HepG2 (cell line): ENCODE measurements around the gene RAB3A.

Experiments
- EED ChIP-seq: sonication (generic); formaldehyde crosslinking; IDR thresholded peaks from 2 replicates; pipeline ENCODE4 v1.5.0; 2020; ENCODE audit warnings: mild to moderate bottlenecking, missing genetic modification reagents
- ERF ChIP-seq: IDR thresholded peaks from 2 replicates; pipeline ENCODE4 v1.6.1; 2018; ENCODE audit warnings: missing biosample characterization, missing genetic modification reagents
- MTA3 ChIP-seq: sonication (generic); formaldehyde crosslinking; IDR thresholded peaks from 2 replicates; pipeline ENCODE4 v1.4.0; 2020; ENCODE audit warnings: missing genetic modification reagents
- RFX5 ChIP-seq: IDR thresholded peaks from 2 replicates; pipeline ENCODE4 v1.6.1; 2011; ENCODE audit warnings: low read depth, low read length, improper control_type of control experiment
- ZBTB7A ChIP-seq: sonication (generic); formaldehyde crosslinking; IDR thresholded peaks from 2 replicates; pipeline ENCODE4 v1.8.0; 2022; ENCODE audit warnings: mild to moderate bottlenecking, missing genetic modification reagents

DNA sequence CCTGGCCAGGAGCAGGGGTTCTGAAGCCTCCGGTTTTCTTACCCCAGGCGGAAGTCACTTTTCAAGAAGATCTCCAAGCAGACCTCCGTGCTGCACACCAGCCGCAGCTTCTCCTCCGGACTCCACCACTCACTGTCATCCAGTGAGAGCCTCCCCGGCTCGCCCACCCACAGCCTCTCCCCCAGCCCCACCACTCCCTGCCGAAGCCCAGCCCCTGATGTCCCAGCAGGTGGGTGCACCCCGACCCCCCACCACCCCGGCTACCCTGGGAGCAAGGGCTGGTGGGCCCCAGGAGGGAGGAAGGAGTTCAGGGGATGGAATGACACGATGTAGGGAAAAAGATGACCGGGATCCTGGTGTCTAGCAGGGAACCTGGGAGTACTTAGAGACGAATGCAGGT, 56.4 kb downstream of the RAB3A start:
- TF ChIP-seq RFX5 (no peak), ERF (CRISPR knock-in tag) (no peak), ZBTB7A (CRISPR knock-in tag) (no peak), MTA3 (CRISPR knock-in tag) (no peak), EED (CRISPR knock-in tag) (no peak)
